ENCODE measurements around the gene PARVA.

Gene PARVA

GRCh38 chr11:12537778-12538401, 160.5 kb downstream of the PARVA start:
- DNase-seq, result no peak

DNA sequence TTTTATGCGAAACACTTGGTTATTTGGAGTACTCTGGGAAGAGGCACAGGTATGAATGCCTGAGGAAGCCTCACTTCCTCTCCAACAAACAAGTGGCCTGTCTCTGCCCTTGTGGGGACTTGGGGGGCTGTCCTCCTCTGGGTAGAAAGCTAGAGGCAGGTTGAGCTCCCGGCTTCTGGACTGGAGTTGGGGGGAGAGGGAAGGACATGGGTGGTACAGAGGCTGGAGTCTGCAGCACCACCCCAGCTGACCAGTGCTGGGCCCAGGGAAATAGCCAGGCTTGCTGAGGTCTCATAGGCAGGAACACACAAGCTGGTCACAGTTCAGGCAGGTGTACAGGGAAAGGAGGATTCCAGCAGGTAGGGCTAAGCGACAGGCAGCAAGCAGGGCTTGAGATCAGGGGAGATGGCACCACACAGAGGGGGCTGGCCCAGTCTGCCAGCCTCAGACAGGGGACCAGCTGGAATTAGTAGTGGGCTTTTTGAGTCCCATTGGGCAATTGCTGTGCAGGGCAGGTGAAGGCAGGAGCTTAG, 161.6 kb downstream of the PARVA start:
- DNase-seq, result no peak

GRCh38 chr11:12539572-12539971, 162.2 kb downstream of the PARVA start:
- no peak for DNase-seq

DNA sequence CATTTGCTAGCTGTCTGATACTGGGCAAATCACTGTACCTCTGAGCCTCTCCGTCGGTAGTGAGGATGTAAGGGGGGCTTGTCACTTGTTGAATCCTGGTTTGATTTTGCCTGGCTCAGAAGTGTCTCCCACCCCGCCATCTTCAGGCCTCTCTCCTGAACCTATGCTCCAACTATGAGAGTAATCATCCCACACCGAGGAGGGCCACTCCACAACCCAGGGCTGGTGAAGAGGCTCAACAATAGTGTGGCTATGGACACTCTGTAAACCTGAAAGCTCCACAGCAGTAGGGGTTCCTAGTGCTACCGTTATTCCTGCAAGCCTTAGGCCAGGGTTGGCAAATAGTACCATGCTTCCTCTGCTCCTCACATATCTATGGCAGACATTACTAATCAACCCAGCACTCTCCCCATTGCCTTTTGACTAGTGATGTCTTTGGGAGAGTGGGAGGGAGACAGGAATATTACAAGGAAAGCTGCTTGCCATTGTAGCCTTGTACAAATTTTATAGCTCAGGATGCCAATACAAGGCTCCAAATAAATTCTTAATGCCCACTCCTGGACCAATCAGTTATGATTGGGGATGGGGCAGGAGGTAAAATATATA, 162.8 kb downstream of the PARVA start:
- no peak for DNase-seq

DNA sequence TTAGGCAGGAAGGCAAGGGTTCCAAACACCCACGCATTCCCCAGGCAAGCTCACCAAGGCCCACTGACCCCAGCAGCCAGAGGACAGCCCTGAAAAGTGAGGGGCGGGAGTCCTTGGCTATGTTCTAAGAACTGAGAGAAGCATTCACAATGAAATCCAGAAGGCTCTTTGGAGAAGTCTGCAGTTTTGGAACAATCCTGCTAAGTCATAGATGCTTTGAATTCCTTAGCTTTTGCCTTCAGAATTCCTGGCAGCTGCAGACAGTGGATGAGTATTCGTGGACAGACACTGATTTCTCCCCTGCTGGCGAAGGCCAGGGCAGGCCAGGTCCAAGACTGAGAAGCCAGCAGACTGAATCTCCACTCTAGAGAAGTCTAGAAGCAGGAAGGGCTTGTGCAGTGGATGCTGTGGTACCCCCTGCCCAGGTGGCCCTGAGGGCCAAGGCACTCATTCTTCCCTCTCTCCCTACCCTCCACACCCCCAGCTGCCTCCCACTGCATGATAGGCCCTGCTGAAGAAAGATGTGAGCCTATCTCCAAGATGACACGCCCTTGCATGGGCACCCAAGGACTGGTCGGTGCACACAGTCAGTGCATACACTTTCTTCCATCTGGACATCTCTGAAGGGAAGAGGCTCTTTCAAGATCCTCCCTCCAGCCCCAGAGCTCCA, 163.7 kb downstream of the PARVA start:
- DNase-seq, result peak; percentile 73

DNA sequence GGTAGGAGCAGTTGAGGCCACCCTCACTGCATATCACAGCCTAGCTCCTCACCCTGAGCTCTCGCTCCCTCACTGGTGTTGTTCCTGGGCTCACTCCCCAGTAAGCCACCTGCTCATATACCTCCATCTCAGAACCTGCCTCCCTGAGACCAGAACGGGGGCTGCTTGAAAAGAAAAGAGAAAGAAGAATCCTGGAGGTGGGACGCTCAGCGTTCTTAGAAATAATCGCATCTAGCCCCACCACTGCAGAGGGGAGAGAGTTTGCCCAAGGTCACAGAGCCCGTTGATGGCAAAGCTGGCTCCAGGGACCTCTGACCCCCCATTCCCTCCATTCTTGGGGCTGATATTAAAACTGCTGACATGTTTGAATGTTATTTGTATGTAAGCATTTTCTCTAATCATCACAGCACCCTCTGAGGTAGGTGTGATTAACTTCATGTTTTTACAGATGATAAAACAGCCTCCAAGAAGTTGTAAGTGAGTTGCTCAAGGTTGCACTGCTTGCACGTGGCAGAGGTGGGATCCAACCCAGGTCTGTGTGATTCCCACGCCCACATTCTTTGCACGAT, 164.3 kb downstream of the PARVA start:
- no peak for DNase-seq

GRCh38 chr11:12542186-12542935, 165.0 kb downstream of the PARVA start:
- DNase-seq, result no peak

DNA sequence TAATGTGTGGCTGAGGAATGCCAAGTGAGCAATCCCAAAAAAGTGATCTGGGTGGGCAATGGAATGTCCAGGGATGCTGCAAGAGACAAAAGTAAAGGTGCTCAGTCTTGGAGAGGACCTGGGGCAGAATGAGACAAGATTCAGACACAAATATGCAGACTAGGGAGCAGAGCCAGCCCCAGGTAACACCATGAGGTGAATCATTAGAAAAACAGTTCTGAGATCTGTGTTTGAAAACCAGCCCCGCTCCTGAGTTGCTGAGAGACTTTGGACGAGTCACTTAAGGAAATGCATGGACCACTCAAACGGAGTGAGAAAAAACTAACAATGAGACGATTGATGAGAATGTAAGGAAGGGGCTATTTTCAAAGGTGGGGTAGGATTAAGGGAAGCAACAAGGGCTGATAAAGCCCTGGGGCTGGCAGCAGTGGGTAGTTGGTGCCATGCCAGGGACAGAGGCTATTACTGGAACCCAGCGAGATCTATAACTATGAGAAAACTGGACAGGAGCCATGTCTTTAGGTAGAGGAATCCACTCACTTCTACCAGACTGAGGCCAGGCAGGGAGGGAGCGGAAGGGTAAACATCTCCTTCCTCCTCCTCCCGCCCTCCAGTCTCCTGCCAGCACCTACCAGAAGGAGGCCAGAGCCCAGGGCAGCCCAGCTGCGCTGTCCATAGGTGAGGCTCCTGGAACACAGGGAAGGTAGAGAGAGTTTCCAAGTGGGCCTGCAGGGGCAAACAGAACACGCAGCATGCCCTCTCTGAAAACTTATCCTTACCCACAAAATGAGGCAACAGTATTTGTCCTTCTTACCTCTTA, 166.4 kb downstream of the PARVA start:
- no peak for DNase-seq

GRCh38 chr11:12544986-12545775, 167.8 kb downstream of the PARVA start:
- DNase-seq, result no peak

DNA sequence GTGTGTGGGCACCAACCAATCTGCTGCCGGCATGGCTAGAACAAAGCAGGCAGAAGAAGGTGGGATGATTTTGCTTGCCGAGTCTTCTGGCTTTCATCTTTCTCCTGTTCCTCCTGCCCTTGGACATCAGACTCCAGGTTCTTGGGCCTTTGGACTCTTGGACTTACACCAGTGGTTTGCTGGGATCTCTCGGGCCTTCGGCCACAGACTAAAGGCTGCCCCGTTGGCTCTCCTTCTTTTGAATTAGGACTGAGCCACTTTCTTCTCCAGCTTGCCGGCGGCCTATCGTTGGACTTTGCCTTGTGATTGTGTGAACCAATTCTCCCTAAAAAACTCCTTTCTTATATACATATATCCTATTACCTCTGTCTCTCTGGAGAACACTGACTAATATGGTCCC, 168.8 kb downstream of the PARVA start:
- no peak for DNase-seq

- DNase-seq, result no peak
Measured at GRCh38 chr11:12546660-12547059, 169.3 kb downstream of the PARVA start.

GRCh38 chr11:12547953-12548650, 170.7 kb downstream of the PARVA start:
- no peak for DNase-seq

DNA sequence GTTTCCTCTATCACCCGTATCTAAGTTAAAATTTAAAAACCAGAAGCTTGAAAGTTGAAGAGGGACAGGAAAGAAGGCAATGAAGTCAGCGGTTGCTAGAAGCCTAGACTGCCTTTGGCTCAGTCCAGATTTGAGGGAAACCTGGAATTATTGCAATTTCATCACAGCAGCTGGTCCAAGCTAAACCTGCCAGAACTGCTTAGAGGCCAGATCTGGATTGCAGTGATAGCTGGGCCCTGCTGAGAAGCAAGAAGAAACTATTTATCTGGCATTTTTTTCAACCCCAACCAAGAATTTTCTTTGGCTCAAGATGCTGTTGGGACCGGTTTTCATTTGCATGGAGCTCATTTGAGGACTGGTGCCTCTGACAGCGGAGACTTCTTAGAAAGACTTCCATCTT, 175.3 kb downstream of the PARVA start:
- DNase-seq, result no peak

- DNase-seq, result no peak
Measured at GRCh38 chr11:12554122-12554521, 176.8 kb downstream of the PARVA start.

DNA sequence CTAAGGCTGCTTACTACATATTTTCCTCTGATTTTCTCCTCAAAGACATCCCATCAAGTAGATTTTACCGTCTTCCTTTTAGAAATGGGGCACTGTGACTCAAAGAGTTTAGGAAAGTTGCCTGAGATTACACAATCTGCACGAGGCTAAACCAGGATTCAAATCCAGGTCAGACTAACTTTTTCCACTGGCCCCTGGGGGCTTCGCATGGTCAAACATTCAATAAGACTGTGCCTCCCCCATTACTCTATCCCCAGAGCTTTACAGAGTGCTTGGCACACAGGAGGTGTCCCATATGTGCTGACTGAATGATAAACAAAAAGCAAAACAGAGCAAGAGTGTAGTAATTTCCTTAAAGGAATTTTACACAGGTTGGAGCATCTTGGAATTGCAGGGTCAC, 178.8 kb downstream of the PARVA start:
- no peak for DNase-seq

DNA sequence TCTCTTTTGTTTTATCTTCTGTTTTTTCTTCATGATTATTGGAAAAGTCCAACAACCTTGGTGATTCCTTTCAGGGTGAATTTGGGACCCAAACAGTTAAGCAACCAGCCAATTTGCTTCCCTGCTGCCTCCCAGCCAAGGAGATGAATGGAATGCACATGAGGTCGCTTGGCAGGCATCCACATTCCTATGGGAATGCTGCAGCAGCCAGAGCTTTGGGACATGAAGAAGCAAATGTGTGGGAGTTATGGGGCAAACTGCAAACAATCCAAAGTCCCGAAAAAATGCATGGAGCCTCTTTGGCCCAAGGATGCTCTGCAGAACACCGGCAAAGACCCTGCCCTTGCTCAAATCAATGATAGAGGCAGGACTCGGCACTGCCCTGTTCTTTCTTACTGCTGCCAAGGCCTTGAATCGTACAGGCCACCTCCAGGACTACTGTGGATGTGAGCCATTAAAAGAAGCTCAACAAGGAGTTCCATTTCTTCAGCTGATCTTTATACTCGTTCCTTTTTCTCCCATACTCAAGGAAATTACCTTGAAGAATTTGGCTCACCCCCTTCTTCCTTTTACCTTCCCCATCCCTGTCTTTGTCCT, 179.5 kb downstream of the PARVA start:
- no peak for DNase-seq

GRCh38 chr11:12559011-12559410, 181.6 kb downstream of the PARVA start:
- no peak for DNase-seq

GRCh38 chr11:12560362-12560761, 183.0 kb downstream of the PARVA start:
- DNase-seq, result no peak

DNA sequence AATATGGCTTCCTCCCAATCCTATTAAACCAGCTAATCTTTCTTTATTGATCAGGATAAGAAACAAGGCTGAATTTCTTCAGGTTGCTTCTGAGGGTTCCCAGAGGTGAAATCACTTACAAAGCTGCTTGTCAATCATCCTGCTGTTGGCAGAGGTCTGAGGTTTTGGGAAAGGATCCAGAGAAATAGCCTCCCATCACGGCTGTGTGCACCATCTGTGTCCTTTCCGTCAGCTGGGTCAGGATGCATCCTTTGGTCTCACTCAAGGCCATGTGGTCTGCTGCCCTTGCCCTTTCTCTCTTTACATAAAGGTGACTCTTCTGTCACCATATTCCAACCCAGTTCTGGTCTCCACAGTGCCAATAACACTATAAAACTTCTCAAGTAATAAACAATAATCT, 183.5 kb downstream of the PARVA start:
- no peak for DNase-seq

GRCh38 chr11:12564012-12564411, 186.6 kb downstream of the PARVA start:
- no peak for DNase-seq
